ENCODE data around the gene ADRA1B.

ADRA1B gene

DNA sequence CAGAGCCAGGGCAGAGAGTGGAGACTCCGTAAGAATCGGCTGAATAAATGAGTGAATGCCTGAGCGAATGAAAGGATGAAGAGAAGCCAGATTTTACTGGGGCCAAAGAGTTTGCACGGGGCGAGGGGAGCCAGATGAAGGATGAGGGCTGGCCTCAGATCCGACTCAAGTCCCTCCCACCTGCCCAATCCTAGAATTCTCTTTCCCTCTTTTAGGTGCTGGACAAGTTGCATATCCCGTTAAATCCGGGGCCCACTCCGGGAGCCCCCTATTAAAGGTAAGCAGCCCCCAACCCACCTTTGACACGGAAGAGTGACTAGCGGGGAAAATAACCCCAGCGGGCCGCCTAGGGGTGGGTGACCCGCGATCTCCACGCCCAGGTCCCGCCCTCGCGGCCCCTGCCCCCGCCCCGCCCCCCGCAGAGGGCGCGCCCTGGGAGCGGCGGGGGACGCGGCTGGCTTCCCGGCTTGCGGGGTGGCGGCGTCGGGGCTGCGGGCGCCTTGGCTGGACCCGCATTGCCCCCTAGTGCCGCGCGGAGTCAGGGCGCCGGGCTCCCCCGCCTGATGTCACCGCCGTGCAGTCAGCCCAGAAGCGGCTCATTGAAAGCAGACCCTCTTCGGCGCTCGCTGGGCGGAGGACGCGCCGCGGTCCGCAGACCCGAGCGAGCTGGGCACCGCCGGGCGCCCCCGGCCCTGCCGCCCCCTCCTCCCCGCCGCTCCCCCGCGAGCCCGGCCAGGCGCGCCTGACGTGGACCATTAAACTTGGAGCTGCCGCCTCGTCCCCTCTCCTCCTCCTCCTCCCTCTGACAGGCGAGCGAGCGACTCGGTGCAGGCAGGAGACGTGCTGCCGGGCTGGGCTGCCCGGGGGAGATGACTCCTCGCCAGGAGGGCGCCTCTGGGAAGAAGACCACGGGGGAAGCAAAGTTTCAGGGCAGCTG is at the start of gene ADRA1B:
TSS of gene ADRA1B (plus strand) at position 579 of the 937 bp plus-strand sequence. CDS start 424 bp downstream, outside the sequence.
- DNase-seq = peak; percentile 55

DNA sequence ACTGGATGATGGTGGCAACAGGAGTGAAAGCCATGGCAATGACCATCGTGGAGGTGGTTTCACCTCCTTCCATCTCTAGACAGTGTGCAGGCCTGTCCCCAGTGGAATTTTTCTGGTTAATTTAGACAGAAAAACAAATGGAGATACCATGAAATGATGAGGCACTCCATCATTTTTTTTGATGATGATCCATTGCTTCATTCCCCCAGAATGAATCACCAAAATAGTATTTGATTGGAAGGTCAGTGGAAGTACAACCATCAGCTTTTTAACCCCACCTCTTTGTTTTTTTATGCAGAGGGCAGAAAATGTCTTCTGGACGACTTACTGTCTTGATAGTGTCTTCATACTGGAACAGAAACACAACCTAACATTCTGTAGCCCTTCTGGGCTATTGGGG is 42.6 kb upstream of the ADRA1B start:
- DNase-seq = no peak

DNA sequence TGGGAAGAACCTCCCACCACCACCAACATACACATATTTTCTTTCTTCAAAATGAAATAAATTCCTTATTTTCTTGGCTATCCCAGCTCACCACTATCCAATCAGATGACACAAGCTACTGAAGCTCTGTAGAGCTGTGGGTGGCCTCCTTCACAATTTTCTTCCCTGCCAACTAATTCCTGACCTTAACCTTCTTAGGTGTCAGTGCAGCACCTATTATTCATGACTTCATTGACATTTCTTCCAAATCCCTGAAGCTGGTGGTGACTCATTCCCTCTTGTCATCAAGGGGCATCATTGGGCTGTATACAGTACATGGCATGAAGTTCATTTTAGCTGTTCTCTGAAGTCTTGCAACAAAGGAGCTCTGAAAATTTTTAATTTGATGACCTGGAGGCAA is 42.0 kb upstream of the ADRA1B start:
- DNase-seq = no peak

DNA sequence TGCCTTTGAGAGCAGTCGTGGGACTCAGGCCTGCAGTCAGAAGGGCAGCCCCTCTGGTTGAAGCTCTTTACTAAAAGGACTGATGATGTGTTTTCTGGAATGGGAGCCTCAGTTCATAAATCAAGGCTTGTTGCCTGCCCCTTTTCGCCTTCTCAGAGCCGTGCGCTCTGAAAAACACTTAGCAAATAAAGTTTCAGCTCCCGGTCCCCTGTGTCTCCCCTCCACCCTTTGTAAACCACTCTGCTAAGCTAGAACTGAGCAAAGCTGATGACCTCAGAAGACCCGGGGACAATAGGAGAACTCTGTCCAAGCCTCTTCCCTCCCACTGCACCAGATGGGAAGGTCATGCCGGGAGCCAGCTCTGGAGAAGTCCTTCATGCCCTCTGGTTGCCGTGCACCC is 39.3 kb upstream of the ADRA1B start:
- no peak for DNase-seq

DNA sequence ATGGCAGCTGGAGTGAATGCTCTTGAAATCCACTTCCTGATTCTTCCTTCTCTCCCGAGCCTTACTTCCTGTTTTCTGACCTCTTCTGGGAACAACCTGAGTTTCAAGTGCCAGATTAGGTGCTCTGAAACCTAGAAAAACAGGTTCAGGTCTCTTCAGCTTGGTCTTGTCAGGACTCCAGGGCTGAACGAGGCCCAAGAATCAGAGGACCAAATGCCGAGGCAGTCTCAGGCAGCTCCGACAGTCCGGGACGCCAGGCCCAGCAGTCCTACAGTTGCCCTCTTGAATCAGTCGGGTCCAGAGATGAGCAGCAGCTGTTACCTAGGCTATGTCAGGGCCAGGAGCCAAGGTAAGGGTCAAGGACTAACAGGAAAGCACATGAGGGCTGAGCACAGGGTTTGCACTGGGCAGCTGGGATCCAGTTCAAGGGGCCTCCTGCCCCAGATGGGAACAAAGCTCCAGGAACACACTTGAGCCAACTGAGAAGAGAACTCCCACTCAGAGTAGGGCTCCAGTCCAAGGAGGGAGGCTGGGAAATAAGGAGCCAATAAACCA is 38.3 kb upstream of the ADRA1B start:
- DNase-seq = no peak

DNA sequence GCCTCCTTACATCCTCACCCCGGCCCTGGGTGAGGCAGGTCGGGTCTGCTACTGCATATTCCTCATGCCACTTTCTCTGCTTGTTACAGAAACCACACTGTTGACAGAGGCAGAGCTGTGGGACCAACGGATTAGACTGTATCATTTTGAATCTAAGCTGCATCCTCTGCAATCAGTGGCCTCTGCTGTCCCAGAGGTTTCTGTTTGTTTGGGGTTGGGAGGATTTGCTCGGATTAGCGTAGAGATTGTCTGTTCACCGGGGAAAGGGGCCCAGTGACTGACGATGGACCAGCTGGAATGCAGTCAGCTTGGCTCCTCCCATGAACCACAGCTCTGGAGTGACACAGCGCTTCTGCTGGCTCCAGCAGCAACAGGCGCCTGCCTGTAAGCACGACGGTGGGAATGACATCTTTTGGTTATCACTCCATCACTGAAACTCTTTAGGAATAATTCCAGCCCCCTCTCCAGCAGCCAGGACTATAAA is 37.3 kb upstream of the ADRA1B start:
- DNase-seq = no peak

DNA sequence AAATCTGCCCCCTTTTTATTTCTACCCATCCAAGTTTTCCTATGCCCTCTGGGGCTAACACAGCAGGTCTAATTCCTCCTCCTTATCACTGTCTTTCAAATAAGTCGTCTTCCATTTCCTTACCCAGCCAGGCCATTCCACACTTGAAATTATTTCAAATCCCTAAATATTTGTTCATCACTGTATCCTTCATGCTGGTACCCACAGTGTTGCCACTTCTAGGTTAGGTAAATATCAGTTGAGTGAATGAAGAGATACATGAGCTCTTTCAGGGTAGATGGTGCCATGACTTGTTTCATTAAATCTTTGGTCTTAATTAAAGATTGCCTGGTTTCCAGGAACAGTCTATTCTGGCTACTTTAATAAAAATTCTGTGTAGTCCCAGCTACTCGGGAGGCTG is 35.6 kb upstream of the ADRA1B start:
- no peak for DNase-seq

DNA sequence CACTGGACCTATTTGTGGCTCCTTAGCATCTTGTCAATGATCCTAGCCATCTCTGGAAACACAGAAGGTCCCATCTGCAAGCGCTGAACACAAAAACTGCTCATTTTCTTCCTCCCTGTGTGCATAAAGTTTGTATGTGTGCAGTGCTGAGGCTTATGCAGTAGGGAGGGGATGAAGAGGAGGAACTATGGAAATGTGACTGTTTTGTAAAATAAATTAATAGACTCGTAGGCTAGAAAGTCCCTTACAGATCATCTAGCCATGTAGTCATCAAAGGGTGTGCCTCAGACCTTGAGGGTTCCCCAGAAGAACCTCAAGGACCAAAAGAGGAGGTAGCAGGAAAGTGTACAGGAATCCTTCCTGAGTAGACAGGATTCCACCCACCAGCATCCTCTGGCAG is 34.3 kb upstream of the ADRA1B start:
- no peak for DNase-seq

DNA sequence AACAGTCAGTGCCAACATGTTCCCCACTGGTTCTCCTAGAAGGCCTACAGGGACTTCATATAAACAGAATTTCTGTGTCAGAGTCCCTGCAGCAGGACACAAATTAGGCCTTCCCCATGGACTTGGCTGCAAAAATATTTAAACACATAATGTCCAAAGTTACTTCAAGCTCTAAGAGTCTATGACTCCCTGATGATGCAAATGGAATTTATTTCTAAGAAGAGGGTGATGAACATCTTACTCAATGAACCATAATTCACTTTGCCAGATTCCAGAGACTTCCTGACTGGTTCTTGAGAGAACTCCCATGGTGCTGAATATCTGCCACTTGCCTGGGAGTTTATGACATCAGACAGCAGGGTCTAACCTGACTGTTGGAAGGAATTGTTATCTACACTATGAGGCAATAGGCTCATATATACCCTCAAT is 32.7 kb upstream of the ADRA1B start:
- DNase-seq = no peak

DNA sequence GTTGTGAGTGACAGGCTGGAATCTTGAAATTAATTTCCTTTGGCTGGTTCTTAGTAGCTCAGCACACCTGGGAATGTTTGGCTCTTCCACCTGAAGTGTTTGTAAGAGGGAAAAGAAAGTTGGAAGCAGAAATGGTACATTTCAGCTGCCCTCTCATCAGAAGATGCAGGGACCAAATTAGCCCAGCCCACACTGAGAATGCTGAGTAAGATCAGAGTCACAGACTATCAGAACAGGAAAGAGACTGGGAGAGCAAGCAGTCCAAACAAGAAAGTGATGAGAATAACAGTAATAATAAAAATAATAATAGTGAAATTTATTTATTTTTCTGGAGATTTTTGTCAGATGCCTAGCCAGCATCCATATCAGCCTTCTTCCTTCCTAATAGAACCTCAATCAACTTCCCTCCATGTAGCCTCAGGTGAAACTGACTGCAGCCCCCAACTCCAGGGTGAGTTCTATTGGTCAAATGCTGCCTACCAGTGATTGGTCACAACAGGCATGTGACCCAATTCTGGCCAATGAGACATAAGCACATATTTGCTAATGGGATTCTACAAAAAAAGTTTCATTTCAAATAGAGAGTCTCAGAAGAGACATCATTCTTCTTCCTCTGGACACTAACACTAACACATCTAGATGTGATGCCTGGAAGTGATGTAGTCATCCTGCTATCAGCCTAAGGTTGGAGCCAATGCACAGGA is 31.2 kb upstream of the ADRA1B start:
- DNase-seq = no peak

DNA sequence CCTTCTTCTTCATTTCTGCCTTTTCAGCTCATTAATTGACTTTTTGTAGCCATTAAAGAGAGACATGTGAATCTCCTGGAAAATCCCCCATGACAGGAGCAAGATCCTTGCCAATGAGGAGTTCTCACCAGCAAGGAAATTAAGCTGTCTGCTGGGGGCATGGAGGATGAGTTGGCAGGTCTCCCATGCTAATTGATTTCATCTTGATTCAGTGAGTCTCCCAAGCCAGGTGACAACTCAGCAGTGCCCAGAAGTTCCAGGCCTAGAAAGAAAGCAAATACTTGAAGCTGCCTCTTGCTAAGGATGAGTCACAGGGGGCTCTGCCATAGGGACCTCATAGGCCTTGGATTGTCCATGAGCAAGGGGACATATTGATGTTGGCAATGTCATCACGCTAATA is 30.0 kb upstream of the ADRA1B start:
- no peak for DNase-seq

DNA sequence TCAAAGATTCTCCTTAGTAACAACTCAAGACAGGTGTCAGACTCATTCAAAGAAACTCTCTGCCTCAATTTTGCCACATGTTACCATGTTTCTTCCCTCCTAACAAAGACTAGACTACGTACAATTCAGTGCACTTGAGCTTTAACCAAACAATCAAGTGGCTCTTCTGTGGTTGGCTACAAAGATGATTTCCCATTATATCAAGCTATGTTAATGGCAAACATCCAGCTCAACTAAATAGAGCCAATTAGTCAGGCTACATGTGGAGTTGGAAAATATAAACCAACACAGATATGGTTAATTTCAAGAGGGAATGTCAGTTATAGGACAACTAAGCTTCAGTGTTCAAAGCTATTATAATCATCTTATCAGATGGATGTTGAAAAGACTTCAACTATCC is 29.2 kb upstream of the ADRA1B start:
- DNase-seq = no peak

DNA sequence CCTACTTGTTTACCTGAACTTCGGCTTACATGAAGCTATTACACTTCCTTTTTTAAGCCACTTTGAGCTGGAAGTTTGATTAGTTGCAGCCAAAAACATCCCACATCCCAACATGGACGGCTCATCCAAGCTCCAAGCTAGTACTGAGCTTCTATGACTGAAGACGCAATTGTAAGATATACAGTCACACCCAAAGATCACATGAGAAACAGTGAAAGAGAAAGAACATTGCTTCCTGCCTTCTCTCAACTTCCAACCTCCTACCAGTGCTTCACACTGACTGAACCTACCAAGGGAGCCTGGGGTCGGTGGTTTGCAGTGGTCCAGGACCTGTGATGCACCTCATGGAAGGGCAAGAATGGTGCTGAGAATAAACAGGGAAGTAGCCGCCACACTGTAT is 27.4 kb upstream of the ADRA1B start:
- DNase-seq = no peak

DNA sequence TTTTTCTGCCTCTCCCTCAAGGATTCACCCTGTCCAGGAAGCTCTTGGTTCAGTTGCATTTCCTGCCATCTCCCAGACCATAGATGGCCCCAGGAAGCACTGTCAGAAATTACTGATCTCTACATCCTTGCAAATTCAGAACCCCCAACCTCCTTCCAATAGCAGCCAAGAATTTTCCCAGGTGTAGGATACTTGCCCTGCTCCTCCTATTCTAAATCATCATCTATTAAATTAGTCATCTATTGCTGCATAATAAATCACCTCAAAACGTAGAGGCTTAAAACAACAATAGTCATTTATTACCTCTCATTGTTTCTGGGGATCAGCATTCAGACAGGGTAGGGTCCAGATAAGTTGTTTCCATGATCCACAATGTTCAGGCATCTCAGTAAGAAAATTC is 26.1 kb upstream of the ADRA1B start:
- no peak for DNase-seq

DNA sequence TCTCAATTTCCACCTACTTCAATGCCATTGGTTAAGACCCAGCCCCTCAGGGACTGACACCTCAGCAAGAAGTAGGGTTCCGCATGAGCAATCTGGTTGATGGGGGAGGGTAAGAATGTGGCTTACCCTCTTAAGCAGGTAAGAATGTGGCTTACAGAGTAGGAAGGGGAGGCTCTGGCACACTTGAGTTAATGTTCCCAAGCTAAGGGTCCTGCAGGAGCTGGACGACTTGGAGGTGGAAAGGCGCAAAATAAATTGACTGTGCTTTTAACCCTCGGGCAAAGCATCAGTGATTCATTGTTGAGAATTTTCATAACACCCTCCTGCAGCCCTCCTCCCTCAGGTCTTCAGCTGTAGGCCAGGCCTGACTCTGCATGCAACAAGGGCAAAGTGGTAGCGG is 24.9 kb upstream of the ADRA1B start:
- no peak for DNase-seq

DNA sequence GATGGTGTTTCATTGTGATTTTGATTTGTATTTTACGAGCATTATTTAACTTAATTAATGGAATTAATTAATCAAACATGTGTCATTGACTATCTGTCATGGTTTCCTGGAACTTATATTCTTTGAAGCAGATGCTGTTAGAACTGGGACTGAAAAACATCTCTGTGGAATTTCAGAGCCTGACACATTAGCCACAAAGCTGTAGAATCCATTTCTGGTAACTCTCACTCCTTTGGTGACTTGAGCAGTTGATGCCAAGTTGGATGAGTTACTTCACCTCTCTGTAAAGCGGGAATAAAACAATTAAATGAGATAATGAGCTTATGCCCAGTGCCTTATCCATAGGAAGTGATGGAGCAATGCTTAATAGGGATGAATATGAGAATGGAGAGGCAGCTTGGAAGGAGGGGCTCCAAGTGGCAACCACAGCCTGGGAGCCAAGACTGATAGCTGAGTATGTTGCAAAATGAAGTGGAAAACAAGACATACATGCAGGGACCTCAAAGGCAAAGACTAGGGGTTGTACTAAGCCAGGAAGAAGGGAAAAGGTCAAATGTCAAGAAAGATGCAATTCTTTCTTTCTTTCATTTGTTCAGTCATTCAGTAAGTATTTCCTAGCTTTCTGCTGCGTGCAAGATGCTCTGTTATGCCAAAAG is 23.1 kb upstream of the ADRA1B start:
- DNase-seq = no peak

DNA sequence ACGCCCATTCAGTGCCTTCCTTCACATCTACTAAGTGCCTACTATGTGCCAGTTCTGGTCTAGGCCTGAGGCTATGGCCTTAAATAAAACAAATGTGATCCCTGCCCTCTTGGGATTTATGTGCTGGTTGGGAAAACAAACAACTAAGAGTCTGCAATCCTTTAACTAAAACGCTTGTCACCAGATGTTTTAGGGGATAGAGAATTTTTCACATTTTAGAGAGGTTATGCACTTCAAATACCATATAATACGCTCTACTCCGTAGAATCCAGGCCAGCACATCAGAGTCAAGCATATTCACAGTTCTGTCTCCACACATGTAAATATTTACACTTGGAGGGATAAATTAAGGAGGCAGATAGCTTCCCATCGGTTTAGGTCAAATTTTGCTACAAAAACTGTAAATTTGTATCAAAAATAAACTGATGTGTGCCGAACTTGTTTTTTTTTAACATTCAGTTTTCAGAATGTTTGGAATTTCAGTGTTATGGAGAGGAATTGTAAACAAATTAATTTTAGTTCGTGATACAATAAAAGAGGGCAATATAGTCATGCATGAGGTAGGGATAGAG is 22.0 kb upstream of the ADRA1B start:
- no peak for DNase-seq

DNA sequence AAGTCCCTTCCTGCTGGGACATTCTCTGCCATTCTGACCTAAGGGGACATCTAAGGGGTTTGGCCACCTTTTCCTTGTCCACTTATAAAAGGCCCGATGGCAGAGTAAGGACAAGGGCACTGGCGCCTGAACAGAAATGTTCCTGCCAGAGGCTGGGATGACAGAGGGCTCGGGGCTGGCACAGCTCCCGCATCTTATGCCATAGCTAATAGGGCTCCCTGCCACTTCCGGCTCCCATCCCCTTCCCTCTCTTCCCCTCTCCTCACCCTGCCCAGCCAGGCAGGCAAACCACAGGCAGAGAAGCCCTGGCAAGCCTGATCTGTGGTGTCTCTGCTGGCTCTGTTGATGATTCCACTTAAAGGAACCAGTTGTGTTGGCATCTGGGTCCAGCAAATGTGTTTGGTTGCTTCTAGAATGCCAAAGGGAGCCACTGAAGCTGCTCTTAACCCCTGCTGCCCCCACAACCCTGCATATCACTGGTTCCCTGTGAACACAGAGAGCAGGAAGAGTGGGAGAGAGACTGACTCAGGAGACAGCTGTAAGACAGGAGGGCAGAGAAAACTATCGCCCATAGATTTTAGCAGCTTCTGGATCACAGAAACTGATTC is 18.4 kb upstream of the ADRA1B start:
- DNase-seq = no peak

DNA sequence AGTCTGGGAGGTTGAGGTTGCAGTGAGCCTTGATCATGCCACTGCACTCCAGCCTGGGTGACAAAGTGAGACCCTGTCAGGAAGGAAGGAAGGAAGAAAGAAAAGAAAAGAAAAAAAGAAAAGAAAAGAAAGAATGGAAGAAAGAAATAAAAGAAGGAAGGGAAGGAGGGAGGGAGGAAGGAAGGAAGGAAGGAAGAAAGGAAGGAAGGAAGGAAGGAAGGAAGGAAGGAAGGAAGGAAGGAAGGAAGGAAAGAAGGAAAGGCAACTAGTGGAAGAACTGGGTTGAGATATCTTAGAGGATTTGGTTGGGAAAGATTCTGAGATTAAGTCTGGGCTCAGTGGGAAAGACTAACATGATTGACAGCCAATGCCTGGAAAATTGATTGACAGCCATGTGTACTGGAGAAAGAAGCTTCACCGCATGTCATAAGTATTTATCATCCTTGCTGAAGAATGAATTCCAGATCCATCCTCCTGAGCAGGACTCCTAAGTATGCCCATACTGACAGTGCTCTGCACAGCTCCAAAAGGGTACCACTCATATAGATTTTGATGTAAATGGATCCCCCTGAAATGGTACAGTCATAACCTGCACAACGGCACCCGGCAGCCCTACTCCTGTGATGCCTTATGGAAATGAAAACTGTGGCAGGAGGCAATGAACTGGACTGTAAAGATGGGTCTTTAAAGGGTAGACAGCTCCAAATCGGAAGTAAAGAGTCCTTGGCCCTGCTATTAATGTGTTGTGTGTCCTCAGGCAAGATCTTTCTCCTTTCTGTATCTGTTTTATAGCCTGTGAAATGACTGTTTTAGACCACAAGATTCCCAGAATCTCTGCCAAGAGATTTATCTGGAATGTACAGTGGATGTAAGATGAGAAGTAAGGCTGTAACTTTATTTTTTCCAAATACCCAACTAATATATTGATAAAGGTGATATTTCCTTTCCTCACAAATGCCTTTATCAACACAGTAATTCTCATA is 16.9 kb upstream of the ADRA1B start:
- DNase-seq = no peak

DNA sequence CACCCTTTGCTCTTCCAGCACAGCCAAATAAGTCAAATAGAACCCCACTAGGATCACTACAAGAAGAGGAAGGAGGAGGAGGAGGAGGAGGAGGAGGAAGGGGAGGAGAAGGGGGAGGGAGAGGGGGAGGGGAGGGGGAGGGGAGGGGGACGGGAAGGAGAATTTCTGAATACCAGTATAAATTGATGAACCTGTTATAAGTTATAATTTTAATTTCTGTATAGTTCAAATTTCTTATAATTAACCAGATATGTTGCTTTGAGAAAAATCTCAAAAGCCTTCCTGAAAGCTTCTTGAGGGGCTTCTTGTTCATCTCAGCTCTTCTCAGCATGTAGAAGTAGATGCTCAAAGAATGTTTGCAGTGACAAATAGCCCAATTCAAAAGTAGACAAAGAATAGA is 15.0 kb upstream of the ADRA1B start:
- DNase-seq = no peak

DNA sequence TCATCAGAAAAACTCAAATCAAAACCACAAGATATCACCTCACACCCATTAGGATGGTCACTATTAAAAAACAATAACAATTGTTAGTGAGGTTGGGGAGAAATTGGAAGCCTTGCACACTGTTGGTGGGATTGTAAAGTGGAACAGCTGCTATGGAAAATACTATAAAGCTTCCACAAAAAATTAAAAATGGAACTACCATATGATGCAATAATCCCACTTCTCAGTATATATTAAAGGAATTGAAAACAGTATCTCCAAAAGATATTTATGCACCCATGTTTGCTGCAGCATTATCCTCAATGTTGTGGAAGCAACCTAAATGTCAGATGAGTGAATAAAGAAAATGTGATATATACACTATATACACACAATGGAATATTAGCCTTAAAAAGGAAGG is 14.5 kb upstream of the ADRA1B start:
- no peak for DNase-seq

All from stimulated activated CD4-positive, alpha-beta T cell treated with anti-CD3 and anti-CD28 coated beads, Interleukin-1b, Interleukin-23, amount 100 ng/mL, for 48 hours (primary cell).